MCF 10A (cell line): ENCODE measurements around the gene DNAH2. TPM values are rescaled to one million over a fixed set of nuclear protein-coding genes. Genes with fewer than 3 reads are reported as not detected.

Source experiments
- BruUV-seq: library from RNA; stranded (reverse); fragments of 400-500 nt; replicated peaks from 2 replicates; lab custom pipeline; 2021; lab: Mats Ljungman, UMichigan
- CTCF ChIA-PET: fragments of 300-600 bp; sonication (Branson Sonifier 250); formaldehyde crosslinking; extraction: SDS; loops from one replicate; lab custom pipeline; 2021; ENCODE audit warnings: antibody characterized with exemption, inconsistent platforms; lab: Yijun Ruan, JAX
- POLR2A ChIA-PET: fragments of 300-600, 350-650 bp; sonication (Branson Sonifier 250); formaldehyde crosslinking; extraction: SDS; loops from one replicate; lab custom pipeline; 2020; ENCODE audit warnings: antibody characterized with exemption, inconsistent platforms; lab: Yijun Ruan, JAX
- DNase-seq: peaks from one replicate; pipeline ENCODE4 v3.0.0-alpha.2; 2018; ENCODE audit not compliant: unreplicated experiment
- H3K27ac Mint-ChIP-seq: one replicate; pipeline ENCODE4 v1.8.0; 2022; ENCODE audit warnings: mild to moderate bottlenecking, low read depth, mixed read lengths; ENCODE audit not compliant: unreplicated experiment
- H3K27me3 Mint-ChIP-seq: one replicate; pipeline ENCODE4 v1.8.0; 2022; ENCODE audit warnings: mixed read lengths; ENCODE audit not compliant: insufficient read depth, unreplicated experiment
- H3K36me3 Mint-ChIP-seq: one replicate; pipeline ENCODE4 v1.8.0; 2022; ENCODE audit warnings: mild to moderate bottlenecking, moderate library complexity, mixed read lengths; ENCODE audit not compliant: insufficient read depth, unreplicated experiment
- H3K4me1 Mint-ChIP-seq: one replicate; pipeline ENCODE4 v1.8.0; 2022; ENCODE audit warnings: mixed read lengths; ENCODE audit not compliant: insufficient read depth, unreplicated experiment
- H3K4me3 Mint-ChIP-seq: one replicate; pipeline ENCODE4 v1.8.0; 2022; ENCODE audit warnings: mild to moderate bottlenecking, moderate library complexity, mixed read lengths; ENCODE audit not compliant: unreplicated experiment
- H3K9me3 Mint-ChIP-seq: one replicate; pipeline ENCODE4 v1.8.0; 2022; ENCODE audit warnings: mixed read lengths; ENCODE audit not compliant: unreplicated experiment
- CTCF ChIP-seq: fragments of 200-600 bp; IDR thresholded peaks from one replicate; pipeline ENCODE4 v1.8.0; 2022; ENCODE audit warnings: antibody characterized with exemption, mild to moderate bottlenecking; ENCODE audit not compliant: unreplicated experiment
- intact Hi-C: fragments of 100-400 bp; cut with micrococcal nuclease; formaldehyde crosslinking; loops from 2 replicates; pipeline ENCODE4 v1.14.1; 2022
- total RNA-seq: library from RNA; stranded (reverse); gene quantifications from 2 replicates; pipeline ENCODE4 v1.2.3, GENCODE V29; 2022

Gene DNAH2
- total RNA-seq, 1 experiment from 2014 or later: 0.12 TPM

- no TSS peak for BruUV-seq
- H3K36me3 Mint-ChIP-seq: peaks cover 53% of the 10 kb centered on the region
- intact Hi-C loops: no loop called here
- CTCF ChIA-PET: interaction anchor here (0.5 to 2.4 kb wide), 14 partner anchors 11 to 460 kb away, joined by 3 to 17 read pairs (median 4); partner anchors contain the start of genes KDM6B and NAA38
- no peak for DNase-seq
- TF ChIP-seq CTCF: no peak
- H3K9me3 Mint-ChIP-seq: no peaks in the 10 kb centered on the region
- no peaks in the 10 kb centered on the region for H3K27me3 Mint-ChIP-seq
- POLR2A ChIA-PET: interaction anchor here (0.6 to 5.7 kb wide), 17 partner anchors 11 to 600 kb away, joined by 3 to 97 read pairs (median 4); partner anchors contain the start of genes ALOXE3, CNTROB, CYB5D1 and KDM6B
- H3K4me3 Mint-ChIP-seq: peak overlapping the region; percentile 79
- no peak overlapping the region for H3K27ac Mint-ChIP-seq
- peaks cover 20% of the 10 kb centered on the region for H3K4me1 Mint-ChIP-seq
Observed at GRCh38 chr17:7845359-7846062, 128.0 kb downstream of the DNAH2 start.

- intact Hi-C loops: no loop called here
- no peaks in the 10 kb centered on the region for H3K9me3 Mint-ChIP-seq
- H3K4me3 Mint-ChIP-seq: no peak overlapping the region
- H3K4me1 Mint-ChIP-seq: peaks cover 13% of the 10 kb centered on the region
- H3K36me3 Mint-ChIP-seq: peaks cover 56% of the 10 kb centered on the region
- CTCF ChIA-PET: interaction anchor here (0.5 to 2.4 kb wide), 6 partner anchors 11 to 459 kb away, joined by 3 to 17 read pairs (median 4); partner anchors contain the start of gene KDM6B
- no peak for TF ChIP-seq CTCF
- no TSS peak for BruUV-seq
- no peak overlapping the region for H3K27ac Mint-ChIP-seq
- POLR2A ChIA-PET: interaction anchor here (4.9 kb wide), 1 partner anchor 11 kb away, joined by 97 read pairs; the partner anchor contains the start of gene KDM6B
- H3K27me3 Mint-ChIP-seq: no peaks in the 10 kb centered on the region
- no peak for DNase-seq
Observed at GRCh38 chr17:7846063-7846735, 128.7 kb downstream of the DNAH2 start.

GRCh38 chr17:7846765-7847661 lies 129.5 kb downstream of the DNAH2 start:
- ChIA-PET CTCF (interaction anchor here (0.6 kb wide), 1 partner anchor 14 kb away, joined by 3 read pairs; no protein-coding TSS in a partner anchor), POLR2A (interaction anchor here (0.9 kb wide), 1 partner anchor 10 kb away, joined by 3 read pairs; the partner anchor contains the start of genes CYB5D1 and NAA38)
- peaks cover 56% of the 10 kb centered on the region for H3K36me3 Mint-ChIP-seq
- TF ChIP-seq CTCF: no peak
- DNase-seq: no peak
- H3K4me1 Mint-ChIP-seq: peaks cover 10% of the 10 kb centered on the region
- no peaks in the 10 kb centered on the region for H3K9me3 Mint-ChIP-seq
- no peak overlapping the region for H3K4me3 Mint-ChIP-seq
- H3K27me3 Mint-ChIP-seq: no peaks in the 10 kb centered on the region
- H3K27ac Mint-ChIP-seq: no peak overlapping the region
- intact Hi-C loops: no loop called here
- no TSS peak for BruUV-seq
